ENCODE results near the gene AJAP1.
"Not testable (repeated sequence)": the region's sequence is repeated elsewhere in the genome, so short reads cannot be mapped to it uniquely, and the experiment has no call there.

The AJAP1 gene

DNA sequence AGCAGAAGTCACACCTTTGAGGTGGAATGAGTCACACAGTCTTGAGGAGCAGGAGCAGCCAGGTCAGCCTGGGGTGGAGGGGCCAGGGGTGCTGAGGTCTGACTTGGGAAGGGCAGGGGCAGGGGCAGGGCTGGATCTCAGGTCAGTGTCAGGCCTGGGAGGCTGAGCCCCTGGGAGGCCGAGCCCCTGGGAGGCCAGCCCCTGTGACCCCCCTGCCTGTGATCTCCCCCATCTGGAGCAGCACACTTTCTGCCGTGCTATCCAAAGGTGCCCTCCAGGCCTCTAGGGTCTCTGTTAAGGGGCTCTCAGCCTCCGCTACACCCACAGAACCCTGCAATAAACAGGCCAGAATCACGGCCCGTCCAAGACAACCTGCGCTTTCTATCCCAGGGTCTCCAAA is 36.9 kb upstream of the AJAP1 start:
- ATAC-seq: no peak
- TF ChIP-seq, protein P1, sequence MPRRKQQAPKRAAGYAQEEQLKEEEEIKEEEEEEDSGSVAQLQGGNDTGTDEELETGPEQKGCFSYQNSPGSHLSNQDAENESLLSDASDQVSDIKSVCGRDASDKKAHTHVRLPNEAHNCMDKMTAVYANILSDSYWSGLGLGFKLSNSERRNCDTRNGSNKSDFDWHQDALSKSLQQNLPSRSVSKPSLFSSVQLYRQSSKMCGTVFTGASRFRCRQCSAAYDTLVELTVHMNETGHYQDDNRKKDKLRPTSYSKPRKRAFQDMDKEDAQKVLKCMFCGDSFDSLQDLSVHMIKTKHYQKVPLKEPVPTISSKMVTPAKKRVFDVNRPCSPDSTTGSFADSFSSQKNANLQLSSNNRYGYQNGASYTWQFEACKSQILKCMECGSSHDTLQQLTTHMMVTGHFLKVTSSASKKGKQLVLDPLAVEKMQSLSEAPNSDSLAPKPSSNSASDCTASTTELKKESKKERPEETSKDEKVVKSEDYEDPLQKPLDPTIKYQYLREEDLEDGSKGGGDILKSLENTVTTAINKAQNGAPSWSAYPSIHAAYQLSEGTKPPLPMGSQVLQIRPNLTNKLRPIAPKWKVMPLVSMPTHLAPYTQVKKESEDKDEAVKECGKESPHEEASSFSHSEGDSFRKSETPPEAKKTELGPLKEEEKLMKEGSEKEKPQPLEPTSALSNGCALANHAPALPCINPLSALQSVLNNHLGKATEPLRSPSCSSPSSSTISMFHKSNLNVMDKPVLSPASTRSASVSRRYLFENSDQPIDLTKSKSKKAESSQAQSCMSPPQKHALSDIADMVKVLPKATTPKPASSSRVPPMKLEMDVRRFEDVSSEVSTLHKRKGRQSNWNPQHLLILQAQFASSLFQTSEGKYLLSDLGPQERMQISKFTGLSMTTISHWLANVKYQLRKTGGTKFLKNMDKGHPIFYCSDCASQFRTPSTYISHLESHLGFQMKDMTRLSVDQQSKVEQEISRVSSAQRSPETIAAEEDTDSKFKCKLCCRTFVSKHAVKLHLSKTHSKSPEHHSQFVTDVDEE (CRISPR knock-in tag; IDR thresholded peaks at IDR 0.05): no peak
- TF ChIP-seq PATZ1 (CRISPR knock-in tag; IDR thresholded peaks at IDR 0.05; ENCODE audit: borderline replicate concordance) (no peak), ARNTL (CRISPR knock-in tag; IDR thresholded peaks at IDR 0.05; ENCODE audit: borderline replicate concordance, low read depth) (no peak), TCF4 (CRISPR knock-in tag; IDR thresholded peaks at IDR 0.05; ENCODE audit: borderline replicate concordance) (no peak), PPARA (CRISPR knock-in tag; IDR thresholded peaks at IDR 0.05; ENCODE audit: borderline replicate concordance) (no peak), ZFP30 (CRISPR knock-in tag; IDR thresholded peaks at IDR 0.05) (no peak), SNAI2 (CRISPR knock-in tag; IDR thresholded peaks at IDR 0.05) (no peak), RARB (CRISPR knock-in tag; IDR thresholded peaks at IDR 0.05) (no peak), ZNF8 (CRISPR knock-in tag; IDR thresholded peaks at IDR 0.05) (no peak), ISL1 (CRISPR knock-in tag; IDR thresholded peaks at IDR 0.05) (no peak), CSDC2 (CRISPR knock-in tag; IDR thresholded peaks at IDR 0.05) (no peak)

GRCh38 chr1:4618827-4619226 is 35.6 kb upstream of the AJAP1 start:
- ATAC-seq: not testable (repeated sequence)

- ATAC-seq: no peak
- TF ChIP-seq TCF4 (CRISPR knock-in tag; IDR thresholded peaks at IDR 0.05; ENCODE audit: borderline replicate concordance) (no peak), CSDC2 (CRISPR knock-in tag; IDR thresholded peaks at IDR 0.05) (no peak), ZNF8 (CRISPR knock-in tag; IDR thresholded peaks at IDR 0.05) (no peak), ZNF565 (CRISPR knock-in tag; conservative IDR thresholded peaks at IDR 0.05; ENCODE audit: low read depth) (no peak), BACH2 (CRISPR knock-in tag; IDR thresholded peaks at IDR 0.05; ENCODE audit: borderline replicate concordance) (no peak), ESRRG (CRISPR knock-in tag; IDR thresholded peaks at IDR 0.05) (no peak), ARNTL (CRISPR knock-in tag; IDR thresholded peaks at IDR 0.05; ENCODE audit: borderline replicate concordance, low read depth) (no peak), PPARA (CRISPR knock-in tag; IDR thresholded peaks at IDR 0.05; ENCODE audit: borderline replicate concordance) (no peak)
These were observed 32.8 kb upstream of the AJAP1 start for GRCh38 chr1:4621646-4622045.

DNA sequence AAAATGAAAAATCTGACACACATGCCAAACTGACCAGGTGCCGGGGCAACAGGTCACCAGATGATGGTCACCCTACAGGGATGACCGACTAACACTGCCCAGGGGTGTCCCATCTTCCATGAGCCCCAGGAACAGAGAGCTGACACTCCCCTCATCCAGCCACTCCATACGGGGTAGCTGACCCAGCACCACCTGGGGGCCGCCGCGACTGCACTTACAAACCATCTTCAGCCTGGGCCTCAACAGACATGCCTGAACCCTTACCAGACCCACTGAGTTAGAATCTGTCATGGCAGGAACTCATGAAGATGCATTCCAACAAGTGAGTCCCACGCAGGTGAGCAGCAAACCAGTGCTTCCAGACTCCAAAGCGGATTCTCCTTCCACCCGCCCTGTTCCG is 31.6 kb upstream of the AJAP1 start:
- TF ChIP-seq ZFP30 (CRISPR knock-in tag; IDR thresholded peaks at IDR 0.05) (no peak), OSR1 (CRISPR knock-in tag; IDR thresholded peaks at IDR 0.05) (no peak), ZNF70 (CRISPR knock-in tag; IDR thresholded peaks at IDR 0.05) (no peak), CSDC2 (CRISPR knock-in tag; IDR thresholded peaks at IDR 0.05) (no peak), BACH2 (CRISPR knock-in tag; IDR thresholded peaks at IDR 0.05; ENCODE audit: borderline replicate concordance) (no peak), ISL1 (CRISPR knock-in tag; IDR thresholded peaks at IDR 0.05) (no peak), ZNF8 (CRISPR knock-in tag; IDR thresholded peaks at IDR 0.05) (no peak), SNAI2 (CRISPR knock-in tag; IDR thresholded peaks at IDR 0.05) (no peak), PPARA (CRISPR knock-in tag; IDR thresholded peaks at IDR 0.05; ENCODE audit: borderline replicate concordance) (no peak), ZC3H10 (CRISPR knock-in tag; IDR thresholded peaks at IDR 0.05) (no peak), TCF4 (CRISPR knock-in tag; IDR thresholded peaks at IDR 0.05; ENCODE audit: borderline replicate concordance) (no peak), CREB5 (CRISPR knock-in tag; IDR thresholded peaks at IDR 0.05; ENCODE audit: low read depth) (no peak), PATZ1 (CRISPR knock-in tag; IDR thresholded peaks at IDR 0.05; ENCODE audit: borderline replicate concordance) (no peak), ESRRG (CRISPR knock-in tag; IDR thresholded peaks at IDR 0.05) (no peak)
- TF ChIP-seq, protein P1 (CRISPR knock-in tag; IDR thresholded peaks at IDR 0.05): no peak
- ATAC-seq: no peak
